IPS-15b (cell line): Measurements from ENCODE around the gene ZNF500.

Source experiments
- H3K27me3 ChIP-seq: one replicate; pipeline ENCODE4 v1.6.1; 2013; ENCODE audit warnings: low read length; ENCODE audit not compliant: control insufficient read depth, insufficient read depth
- H3K36me3 ChIP-seq: one replicate; pipeline ENCODE4 v1.6.1; 2013; ENCODE audit warnings: low read length; ENCODE audit not compliant: control insufficient read depth, insufficient read depth
- H3K4me1 ChIP-seq: one replicate; pipeline ENCODE4 v1.6.1; 2013; ENCODE audit warnings: mild to moderate bottlenecking, low read length; ENCODE audit not compliant: control insufficient read depth, insufficient read depth
- H3K4me3 ChIP-seq: one replicate; pipeline ENCODE4 v1.5.1; 2013; ENCODE audit warnings: low read depth, low read length
- H3K9ac ChIP-seq: one replicate; pipeline ENCODE4 v1.6.1; 2013; ENCODE audit warnings: low read depth, mild to moderate bottlenecking, low read length
- H3K9me3 ChIP-seq: one replicate; pipeline ENCODE4 v1.6.1; 2013; ENCODE audit warnings: mild to moderate bottlenecking, low read length; ENCODE audit not compliant: control insufficient read depth, insufficient read depth

The ZNF500 gene

DNA sequence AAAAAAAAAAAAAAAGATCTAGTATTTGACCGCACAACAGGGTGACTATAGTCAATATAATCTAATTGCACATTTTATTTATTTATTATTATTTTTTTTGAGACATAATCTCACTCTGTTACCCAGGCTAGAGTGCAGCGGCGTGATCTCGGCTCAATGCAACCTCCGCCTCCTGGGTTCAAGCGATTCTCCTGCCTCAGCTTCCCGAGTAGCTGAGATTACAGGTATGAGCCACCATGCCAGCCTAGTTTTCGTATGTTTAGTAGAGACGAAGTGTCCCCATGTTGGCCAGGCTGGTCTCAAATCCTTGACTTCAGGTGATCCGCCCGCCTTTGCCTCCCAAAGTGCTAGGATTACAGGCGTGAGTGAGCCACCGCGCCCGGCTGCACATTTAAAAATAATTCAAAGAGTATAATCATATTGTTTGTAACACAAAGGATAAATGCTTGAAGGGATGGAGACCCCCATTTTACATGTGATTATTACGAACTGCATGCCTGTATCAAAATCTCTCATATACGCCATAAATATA is 33.7 kb downstream of the ZNF500 start:
- Histone ChIP-seq H3K27me3 (peaks cover 2% of the 10 kb centered on the region), H3K36me3 (peaks cover 19% of the 10 kb centered on the region)

DNA sequence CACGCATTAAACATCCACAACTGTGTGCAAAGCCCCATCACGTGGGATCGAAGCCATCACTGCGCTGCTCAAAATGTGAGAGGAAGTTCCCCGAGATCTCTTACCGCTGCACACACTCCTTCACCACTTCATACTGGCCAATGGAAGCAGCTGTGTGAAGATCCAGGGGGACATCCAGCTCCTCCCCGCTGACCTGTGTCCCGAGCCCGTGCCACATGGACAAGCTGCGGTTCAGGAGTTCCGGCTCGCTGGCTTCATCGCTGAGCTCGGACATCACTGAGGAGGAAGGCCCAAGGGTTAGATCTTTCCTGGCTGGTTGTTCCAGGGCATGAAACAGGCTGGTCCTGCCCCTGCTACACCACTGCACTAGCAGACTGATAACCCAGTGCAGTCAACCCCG is 37.1 kb downstream of the ZNF500 start:
- H3K9me3 ChIP-seq, result no peaks in the 10 kb centered on the region
- no peak overlapping the region for H3K9ac ChIP-seq
- no peak overlapping the region for H3K4me3 ChIP-seq
- no peaks in the 10 kb centered on the region for H3K27me3 ChIP-seq
- H3K36me3 ChIP-seq, result peaks cover 34% of the 10 kb centered on the region
- H3K4me1 ChIP-seq, result no peaks in the 10 kb centered on the region

More for the DNA sequence above, 33.7 kb downstream of the ZNF500 start:
- Histone ChIP-seq H3K4me1 (no peaks in the 10 kb centered on the region), H3K9ac (peak overlapping the region; percentile 76), H3K9me3 (no peaks in the 10 kb centered on the region), H3K4me3 (peak overlapping the region; percentile 83)

DNA sequence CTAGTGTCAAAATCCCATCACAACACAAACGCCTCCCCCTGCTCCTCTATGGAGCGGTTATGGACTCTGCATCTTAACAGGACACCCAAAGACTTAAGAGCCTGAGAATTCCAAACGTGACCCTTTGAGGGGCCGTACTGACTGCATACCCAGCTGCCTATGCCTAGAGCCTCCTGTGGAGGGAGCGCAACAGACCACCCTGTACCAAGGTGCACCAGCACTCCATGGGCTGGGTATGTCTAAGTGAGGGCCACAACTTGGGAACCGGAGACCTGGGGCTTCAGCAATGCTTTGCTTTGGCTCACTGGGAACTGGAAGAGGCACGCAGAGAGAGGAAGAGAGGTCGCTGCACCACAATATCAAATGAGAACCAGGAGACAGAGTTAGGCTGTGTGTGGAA is 38.3 kb downstream of the ZNF500 start:
- Histone ChIP-seq H3K9ac (no peak overlapping the region), H3K36me3 (peaks cover 34% of the 10 kb centered on the region), H3K4me1 (no peaks in the 10 kb centered on the region), H3K9me3 (no peaks in the 10 kb centered on the region), H3K4me3 (no peak overlapping the region), H3K27me3 (no peaks in the 10 kb centered on the region)

DNA sequence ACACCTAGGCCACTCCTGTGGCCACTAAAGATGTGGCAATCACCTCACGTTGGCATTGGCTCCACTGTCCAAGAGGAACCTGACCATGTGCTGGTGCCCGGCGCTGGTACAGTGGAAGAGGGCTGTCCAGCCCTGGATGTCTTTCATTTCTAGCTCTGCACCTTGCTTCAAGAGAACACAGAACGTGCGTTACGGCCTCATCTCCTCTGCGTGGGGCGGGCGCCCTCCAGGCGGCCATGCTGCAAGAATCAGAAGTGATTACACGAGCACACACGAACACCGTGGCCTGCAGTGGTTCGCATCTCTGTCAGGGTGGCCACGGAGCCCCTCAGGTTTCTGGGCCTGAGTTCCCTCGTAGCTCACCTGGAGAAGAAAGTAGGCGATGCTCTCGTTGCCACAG is 40.3 kb downstream of the ZNF500 start:
- no peaks in the 10 kb centered on the region for H3K9me3 ChIP-seq
- H3K4me3 ChIP-seq, result no peak overlapping the region
- H3K36me3 ChIP-seq, result peaks cover 38% of the 10 kb centered on the region
- H3K9ac ChIP-seq, result no peak overlapping the region
- H3K4me1 ChIP-seq, result no peaks in the 10 kb centered on the region
- no peaks in the 10 kb centered on the region for H3K27me3 ChIP-seq

DNA sequence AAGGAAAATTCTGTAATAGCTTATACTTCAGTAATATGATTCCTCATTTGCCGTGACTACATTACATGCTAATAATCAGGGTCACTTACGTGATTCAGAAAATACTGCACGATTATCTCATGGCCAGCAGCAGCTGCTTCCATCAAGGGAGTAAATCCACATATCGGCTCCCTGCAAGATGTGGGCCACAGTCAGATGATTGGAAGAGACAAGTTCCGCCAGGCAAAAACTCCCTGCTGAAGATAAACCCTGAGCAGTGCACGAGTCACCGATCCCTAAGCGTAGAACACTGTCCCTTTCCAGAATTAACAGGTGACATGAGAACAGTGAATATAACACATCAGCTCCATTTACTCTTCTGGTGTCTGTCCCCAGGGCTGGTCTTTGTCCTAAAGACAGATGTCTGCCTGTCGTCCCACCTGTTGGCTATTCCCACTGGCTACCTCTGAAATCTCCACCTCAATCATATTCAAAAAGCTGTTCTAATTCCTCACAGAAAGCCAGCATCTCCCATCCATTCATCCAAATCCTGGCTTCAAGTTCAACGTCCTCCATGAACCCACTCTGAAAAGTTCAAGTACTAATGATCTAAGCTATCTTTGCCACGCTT is 42.2 kb downstream of the ZNF500 start:
- peaks cover 33% of the 10 kb centered on the region for H3K36me3 ChIP-seq
- H3K9me3 ChIP-seq, result no peaks in the 10 kb centered on the region
- H3K9ac ChIP-seq, result no peak overlapping the region
- no peaks in the 10 kb centered on the region for H3K27me3 ChIP-seq
- H3K4me1 ChIP-seq, result no peaks in the 10 kb centered on the region
- no peak overlapping the region for H3K4me3 ChIP-seq

DNA sequence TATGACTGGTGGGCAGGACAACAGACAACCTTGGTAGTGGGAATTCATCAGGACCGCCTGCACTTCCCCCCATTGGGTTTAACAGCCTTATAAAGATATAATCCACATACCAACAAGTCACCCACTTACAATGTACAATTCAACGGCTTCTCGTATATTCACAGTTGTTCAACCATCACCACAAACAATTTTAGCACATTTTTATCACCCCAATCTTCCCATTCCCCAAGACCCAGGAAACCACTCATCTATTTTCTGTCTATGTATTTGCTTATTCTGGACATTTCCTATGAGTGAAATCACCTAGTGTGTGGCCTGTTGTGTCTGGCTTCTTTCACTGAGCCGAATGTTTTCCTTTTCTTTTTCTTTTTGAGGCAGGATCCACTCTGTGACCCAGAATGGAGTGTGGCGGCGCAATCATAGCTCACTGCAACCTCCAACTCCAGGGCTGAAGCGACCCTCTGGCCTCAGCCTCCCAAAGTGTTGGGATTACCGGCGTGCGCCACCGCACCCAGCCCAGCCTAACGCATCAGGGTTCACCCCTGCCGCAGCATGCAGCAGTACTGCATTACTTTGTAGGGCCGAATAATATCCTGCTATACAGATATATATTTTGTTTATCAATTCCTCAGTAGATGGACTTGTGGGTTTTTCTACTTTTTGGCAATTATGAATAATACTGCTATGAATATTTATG is 43.7 kb downstream of the ZNF500 start:
- Histone ChIP-seq H3K36me3 (peaks cover 23% of the 10 kb centered on the region), H3K4me3 (no peak overlapping the region), H3K9ac (no peak overlapping the region), H3K4me1 (no peaks in the 10 kb centered on the region), H3K9me3 (no peaks in the 10 kb centered on the region), H3K27me3 (no peaks in the 10 kb centered on the region)

DNA sequence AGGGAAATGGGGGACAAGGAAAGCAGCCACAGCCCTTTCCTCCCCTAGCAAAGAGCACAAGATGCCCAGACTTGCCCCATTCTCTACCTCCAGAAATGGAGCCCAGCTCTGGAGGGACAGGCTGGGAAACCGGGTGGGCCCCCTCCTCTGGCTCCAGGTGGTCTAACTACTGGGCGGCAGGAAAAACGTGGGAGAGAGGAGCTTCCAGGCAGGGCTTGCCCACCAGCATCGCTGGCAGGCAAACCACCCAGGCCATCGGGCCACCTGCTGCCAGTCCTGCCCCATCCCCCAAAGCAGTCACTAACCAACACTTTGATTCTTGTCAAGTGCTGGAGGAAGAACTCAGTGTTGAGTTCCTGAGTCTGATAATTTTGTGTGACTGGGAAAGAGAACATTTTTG is 48.5 kb downstream of the ZNF500 start:
- H3K9ac ChIP-seq, result no peak overlapping the region

DNA sequence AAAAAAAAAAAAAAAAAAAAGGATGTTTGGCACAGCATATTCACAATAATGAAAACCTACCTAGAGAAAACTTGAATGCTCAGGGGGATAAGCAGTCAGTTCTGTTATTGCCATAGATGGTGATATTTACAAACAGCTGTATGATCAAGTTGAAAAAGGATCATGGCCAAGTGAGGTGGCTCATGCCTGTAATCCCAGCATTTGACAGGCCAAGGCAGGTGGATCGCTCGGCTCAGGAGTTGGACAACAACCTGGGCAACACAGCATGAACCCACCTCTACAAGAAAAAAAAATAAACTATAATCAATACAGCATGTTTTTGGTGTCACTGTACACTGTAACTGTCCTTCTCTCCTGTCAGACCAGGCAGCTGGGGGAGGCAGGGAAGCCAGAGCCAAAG is 52.0 kb downstream of the ZNF500 start:
- H3K9me3 ChIP-seq, result no peaks in the 10 kb centered on the region
- no peaks in the 10 kb centered on the region for H3K27me3 ChIP-seq
- peaks cover 7% of the 10 kb centered on the region for H3K36me3 ChIP-seq
- H3K9ac ChIP-seq, result no peak overlapping the region
- peaks cover 4% of the 10 kb centered on the region for H3K4me1 ChIP-seq
- H3K4me3 ChIP-seq, result no peak overlapping the region

More for the DNA sequence above, 48.5 kb downstream of the ZNF500 start:
- Histone ChIP-seq H3K36me3 (peaks cover 15% of the 10 kb centered on the region), H3K9me3 (no peaks in the 10 kb centered on the region), H3K4me3 (no peak overlapping the region), H3K27me3 (no peaks in the 10 kb centered on the region), H3K4me1 (peaks cover 4% of the 10 kb centered on the region)

DNA sequence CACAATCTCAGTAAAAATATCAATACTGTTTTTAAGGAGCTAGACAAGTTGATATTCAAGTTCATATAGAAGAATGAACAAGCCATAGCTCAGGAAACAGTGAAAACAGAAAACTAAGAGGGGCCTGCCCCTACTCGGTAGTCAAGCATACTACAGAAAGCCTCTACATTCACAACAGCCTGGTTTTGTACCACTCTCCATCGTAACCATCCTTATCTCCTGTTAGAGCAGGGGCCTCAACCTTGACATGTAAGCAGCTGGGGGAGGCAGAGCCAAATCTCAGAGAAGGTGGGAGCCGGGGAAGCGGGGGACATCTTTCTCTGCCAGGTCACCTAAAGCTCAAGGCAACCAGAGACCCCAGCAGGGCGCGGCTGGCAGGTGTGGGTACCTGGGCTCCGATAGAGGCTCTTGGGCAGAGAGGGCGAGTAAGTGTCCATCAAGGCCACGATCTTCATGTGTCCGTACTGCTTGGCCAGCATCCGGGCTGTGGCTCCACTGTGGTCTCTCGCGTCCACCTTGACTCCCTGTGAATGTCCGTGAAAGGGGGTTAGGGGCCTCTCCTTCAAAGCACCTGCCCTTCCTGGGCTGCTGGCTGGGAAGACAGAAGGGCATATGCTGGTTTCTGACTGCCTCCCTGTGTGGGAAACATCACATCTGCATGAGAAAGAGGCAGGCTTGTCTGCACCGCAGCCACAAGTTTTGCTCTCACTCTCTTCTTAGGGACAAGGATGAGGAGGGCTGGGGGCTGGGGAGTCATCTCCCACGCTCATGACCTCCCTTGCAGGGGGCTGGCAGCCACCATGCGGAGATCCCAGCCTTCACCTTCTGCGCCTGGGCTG is 53.1 kb downstream of the ZNF500 start:
- no peak overlapping the region for H3K4me3 ChIP-seq
- no peaks in the 10 kb centered on the region for H3K9me3 ChIP-seq
- peaks cover 4% of the 10 kb centered on the region for H3K4me1 ChIP-seq
- peaks cover 7% of the 10 kb centered on the region for H3K36me3 ChIP-seq
- H3K27me3 ChIP-seq, result no peaks in the 10 kb centered on the region
- H3K9ac ChIP-seq, result no peak overlapping the region

DNA sequence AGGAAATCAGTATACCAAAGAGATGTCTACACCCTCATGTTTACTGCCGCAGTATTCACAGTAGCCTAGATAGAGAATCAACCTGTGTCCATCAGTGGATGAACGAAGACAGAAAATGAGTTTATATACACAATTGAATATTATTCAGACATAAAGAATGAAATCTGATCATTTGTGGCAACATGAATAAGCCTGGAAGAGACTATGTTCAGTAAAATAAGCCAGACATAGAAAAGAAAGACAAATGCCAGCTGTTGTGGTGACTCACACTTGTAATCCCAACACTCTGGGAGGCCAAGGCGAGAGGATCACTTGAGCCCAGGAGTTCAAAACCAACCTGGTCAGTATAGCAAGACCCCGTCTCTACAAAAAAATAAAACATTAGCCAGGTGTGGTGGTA is 57.5 kb downstream of the ZNF500 start:
- Histone ChIP-seq H3K27me3 (no peaks in the 10 kb centered on the region), H3K9me3 (no peaks in the 10 kb centered on the region), H3K4me1 (peaks cover 3% of the 10 kb centered on the region), H3K9ac (no peak overlapping the region), H3K4me3 (no peak overlapping the region), H3K36me3 (peaks cover 16% of the 10 kb centered on the region)

DNA sequence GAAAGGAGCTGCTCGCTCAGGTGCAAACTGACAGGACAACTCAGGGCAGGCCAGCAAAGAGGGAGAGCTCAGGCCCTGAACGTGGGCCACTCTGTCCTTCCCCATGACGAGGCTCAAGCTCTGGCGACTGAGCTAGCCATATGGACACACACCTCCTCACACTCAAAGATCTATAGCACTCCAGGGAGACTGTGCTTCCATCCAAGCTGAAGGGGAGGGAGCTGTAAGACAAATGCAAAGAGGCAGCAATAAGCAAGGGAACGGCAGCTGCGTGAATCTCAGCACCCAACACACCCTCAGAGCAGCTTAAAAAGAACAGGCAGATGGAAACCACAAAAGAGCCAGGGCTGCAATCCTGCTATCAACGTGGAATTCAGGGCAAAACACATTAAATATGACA is 60.1 kb downstream of the ZNF500 start:
- Histone ChIP-seq H3K4me3 (no peak overlapping the region), H3K27me3 (no peaks in the 10 kb centered on the region), H3K9me3 (no peaks in the 10 kb centered on the region), H3K9ac (no peak overlapping the region), H3K4me1 (no peaks in the 10 kb centered on the region), H3K36me3 (peaks cover 17% of the 10 kb centered on the region)
